Fibroblast of pulmonary artery (primary cell): Measurements from ENCODE around the gene DUSP10.

Experiments used
- DNase-seq: peaks from one replicate; pipeline ENCODE4 v3.0.0-alpha.2; 2010; ENCODE audit warnings: low read depth
- H3K4me3 ChIP-seq: replicated peaks from 2 replicates; pipeline ENCODE4 v1.5.1; 2011; ENCODE audit warnings: low read depth, mild to moderate bottlenecking, control low read depth, low read length, moderate library complexity
- CTCF ChIP-seq: IDR thresholded peaks from 2 replicates; pipeline ENCODE4 v1.5.1; 2011; ENCODE audit warnings: mild to moderate bottlenecking, control low read depth, low read length, inconsistent platforms; ENCODE audit errors: missing control alignments

The DUSP10 gene

GRCh38 chr1:221766210-221766609 is 24.3 kb upstream of the DUSP10 start:
- DNase-seq = peak; percentile 33
- H3K4me3 ChIP-seq = no peak overlapping the region
- no peak for TF ChIP-seq CTCF

GRCh38 chr1:221765527-221765926 is 23.6 kb upstream of the DUSP10 start:
- TF ChIP-seq CTCF = no peak
- DNase-seq = no peak
- H3K4me3 ChIP-seq = no peak overlapping the region

- DNase-seq = peak; percentile 30
- TF ChIP-seq CTCF = no peak
- no peak overlapping the region for H3K4me3 ChIP-seq
Measured at GRCh38 chr1:221762121-221762520, 20.2 kb upstream of the DUSP10 start.

GRCh38 chr1:221761354-221762002 is 19.6 kb upstream of the DUSP10 start:
- no peak for DNase-seq
- TF ChIP-seq CTCF = no peak
- H3K4me3 ChIP-seq = no peak overlapping the region

- no peak for TF ChIP-seq CTCF
- no peak for DNase-seq
Measured at GRCh38 chr1:221760911-221761310, 19.0 kb upstream of the DUSP10 start.

GRCh38 chr1:221759436-221759835 is 17.5 kb upstream of the DUSP10 start:
- TF ChIP-seq CTCF = no peak

More at GRCh38 chr1:221760911-221761310, 19.0 kb upstream of the DUSP10 start:
- no peak overlapping the region for H3K4me3 ChIP-seq

GRCh38 chr1:221758455-221758854 is 16.6 kb upstream of the DUSP10 start:
- TF ChIP-seq CTCF = no peak
- DNase-seq = no peak
- H3K4me3 ChIP-seq = no peak overlapping the region

More at GRCh38 chr1:221759436-221759835, 17.5 kb upstream of the DUSP10 start:
- no peak overlapping the region for H3K4me3 ChIP-seq
- DNase-seq = peak; percentile 40
